SK-N-MC (cell line): ENCODE results near the gene TMUB1.

Experiments
- DNase-seq: peaks from one replicate; pipeline ENCODE4 v3.0.0-alpha.2; 2011; ENCODE audit warnings: low read depth, low spot score
- H3K27ac ChIP-seq: fragments of 200-600 bp; sonication (generic); 2 replicates; pipeline ENCODE4 v1.5.1; 2016; ENCODE audit warnings: mixed run types
- H3K36me3 ChIP-seq: fragments of 200-600 bp; sonication (generic); 2 replicates; pipeline ENCODE4 v1.6.1; 2017; ENCODE audit warnings: antibody characterized with exemption, low read length, mixed read lengths; ENCODE audit not compliant: insufficient read depth
- H3K4me3 ChIP-seq: fragments of 200-600 bp; sonication (generic); 2 replicates; pipeline ENCODE4 v1.5.1; 2016
- H3K9ac ChIP-seq: fragments of 200-600 bp; sonication (generic); 2 replicates; pipeline ENCODE4 v1.8.0; 2017; ENCODE audit warnings: mixed run types, mixed read lengths; ENCODE audit not compliant: insufficient read length
- H3K9me3 ChIP-seq: fragments of 200-600 bp; sonication (generic); 2 replicates; pipeline ENCODE4 v1.6.1; 2017; ENCODE audit warnings: low read depth, mild to moderate bottlenecking, antibody characterized with exemption, low read length, moderate library complexity, mixed read lengths
- EZH2 ChIP-seq: fragments of 200-600 bp; sonication (generic); IDR thresholded peaks from one replicate; pipeline ENCODE4 v1.6.1; 2017; ENCODE audit warnings: antibody characterized with exemption
- FOXP2 ChIP-seq: optimal IDR thresholded peaks from 2 replicates; pipeline ENCODE3; 2011; ENCODE audit warnings: mild to moderate bottlenecking, moderate library complexity; ENCODE audit not compliant: insufficient read depth; ENCODE audit errors: extremely low read length, control extremely low read depth
- POLR2AphosphoS5 ChIP-seq: IDR thresholded peaks from 2 replicates; pipeline ENCODE4 v1.6.1; 2012; ENCODE audit warnings: mild to moderate bottlenecking, low read depth, low read length, borderline replicate concordance

The TMUB1 gene

DNA sequence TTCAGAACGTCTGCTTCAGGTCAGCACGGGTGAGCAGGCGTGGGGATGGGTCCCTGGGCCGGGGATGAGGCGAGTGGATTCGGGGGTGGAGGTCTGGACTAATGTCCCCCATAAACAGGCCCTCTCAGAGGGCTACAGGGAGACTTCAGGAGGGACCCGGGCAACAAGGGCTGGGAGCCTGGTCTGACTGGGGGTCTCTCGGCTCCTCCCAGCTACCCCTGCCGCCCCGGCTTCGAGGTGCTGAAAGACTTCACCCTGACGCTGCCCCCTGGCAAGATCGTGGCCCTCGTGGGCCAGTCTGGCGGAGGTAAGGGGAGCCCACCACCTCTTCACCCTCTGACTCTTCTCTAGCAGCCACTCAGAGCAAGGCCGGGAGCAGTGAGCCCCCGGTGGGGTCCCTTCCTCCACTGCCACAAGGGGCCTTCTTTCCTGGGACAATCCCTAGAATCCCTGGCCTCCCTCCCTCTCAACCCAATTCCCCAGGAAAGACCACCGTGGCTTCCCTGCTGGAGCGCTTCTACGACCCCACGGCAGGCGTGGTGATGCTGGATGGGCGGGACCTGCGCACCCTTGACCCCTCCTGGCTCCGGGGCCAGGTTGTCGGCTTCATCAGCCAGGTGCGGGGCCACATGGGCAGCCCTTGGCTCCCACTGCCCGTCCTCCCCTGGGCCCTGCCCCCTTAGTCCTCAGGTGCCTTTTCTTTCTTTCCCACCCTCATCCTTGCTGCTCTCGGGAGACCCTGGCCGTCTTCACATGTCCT, 42.5 kb downstream of the TMUB1 start:
- H3K9ac ChIP-seq = no peak overlapping the region
- no peaks in the 10 kb centered on the region for H3K9me3 ChIP-seq
- H3K36me3 ChIP-seq = no peaks in the 10 kb centered on the region; the same call in 1 of the 2 replicates
- H3K4me3 ChIP-seq = no peak overlapping the region
- DNase-seq = no peak
- TF ChIP-seq EZH2 (no peak), POLR2AphosphoS5 (no peak), FOXP2 (no peak)
- H3K27ac ChIP-seq = no peak overlapping the region

DNA sequence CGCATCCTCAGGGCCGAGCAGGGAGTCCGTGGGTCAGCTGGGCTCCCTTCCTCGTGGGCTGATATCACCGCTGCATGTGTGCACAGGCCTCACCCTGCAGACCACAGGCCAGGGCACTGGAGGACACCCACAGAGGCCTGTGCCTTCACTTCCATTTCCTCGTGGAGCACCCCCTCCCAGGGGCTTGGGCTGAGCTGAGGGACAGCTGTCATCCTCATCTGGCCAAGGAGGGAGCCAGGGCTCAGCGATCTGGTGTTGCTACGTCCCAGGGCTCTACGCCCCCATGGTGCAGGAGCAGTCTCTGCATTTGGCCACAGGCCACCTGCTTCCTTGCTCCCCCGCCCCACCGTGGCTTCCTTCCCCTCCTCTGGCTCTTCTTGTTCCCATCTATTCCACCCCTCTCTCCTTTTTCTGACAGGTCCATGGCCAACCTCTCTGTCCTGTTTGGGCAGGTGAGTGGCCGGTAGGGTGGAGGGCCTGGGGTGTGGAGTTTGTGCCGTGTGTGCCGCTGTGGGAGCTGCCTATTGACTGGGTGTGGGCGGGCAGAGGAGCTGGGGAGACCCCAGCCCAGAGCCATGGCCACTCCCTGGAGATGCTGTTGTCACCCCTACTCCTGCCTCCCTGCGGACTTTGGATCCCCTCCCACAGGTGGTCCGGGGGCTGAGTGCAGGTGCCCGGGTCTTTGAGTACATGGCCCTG, 43.3 kb downstream of the TMUB1 start:
- H3K27ac ChIP-seq = no peak overlapping the region
- peaks cover 3% of the 10 kb centered on the region; the same call in 1 of the 2 replicates for H3K36me3 ChIP-seq
- H3K9me3 ChIP-seq = no peaks in the 10 kb centered on the region
- no peak overlapping the region for H3K4me3 ChIP-seq
- TF ChIP-seq POLR2AphosphoS5 (no peak), EZH2 (no peak), FOXP2 (no peak)
- no peak for DNase-seq
- H3K9ac ChIP-seq = no peak overlapping the region

DNA sequence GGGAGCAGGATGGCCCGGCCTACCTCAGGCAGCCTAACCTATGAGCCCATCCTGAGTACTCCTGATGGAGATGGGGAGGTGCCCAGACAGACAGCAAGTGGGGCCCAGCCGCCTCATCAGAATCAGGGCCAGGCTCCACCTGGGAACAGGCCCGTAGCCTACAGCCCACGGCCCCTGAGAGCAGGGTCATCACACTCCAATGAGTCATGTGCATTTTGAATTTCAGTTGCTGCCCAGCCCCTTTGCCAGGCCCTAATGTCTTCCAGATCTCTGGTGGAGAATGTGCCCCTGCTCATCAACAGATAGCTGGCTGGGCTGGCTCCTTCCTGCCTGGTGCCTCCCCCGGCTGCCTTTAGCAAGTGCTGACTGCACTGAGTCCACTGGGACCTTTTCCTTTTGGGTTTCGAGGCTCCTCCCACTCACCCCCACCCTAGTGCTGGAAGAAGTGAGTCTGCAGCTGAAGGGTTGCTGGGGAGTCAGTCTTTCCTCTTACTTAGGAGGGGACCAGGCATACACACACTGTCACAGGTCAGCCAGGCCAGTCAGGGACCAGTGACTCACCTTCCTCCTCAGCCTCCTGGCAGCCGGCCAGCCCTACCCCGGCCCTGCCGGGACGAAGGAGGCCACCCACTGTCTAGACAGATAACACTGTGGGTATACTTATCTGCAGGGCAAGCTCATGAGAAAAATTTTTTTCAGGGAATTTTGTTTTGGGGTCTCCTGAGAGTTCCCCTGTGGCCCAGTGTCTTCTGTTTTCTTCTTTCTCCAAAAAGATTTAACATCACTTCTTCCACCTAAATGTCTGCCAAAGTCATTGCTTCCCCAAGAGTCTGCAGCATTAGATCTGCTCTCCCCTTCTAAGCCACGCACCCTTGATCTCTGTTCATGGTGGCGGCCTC, 44.1 kb downstream of the TMUB1 start:
- Histone ChIP-seq H3K27ac (0 out of 2 replicates have a peak overlapping the region, but pooled peaks have one; percentile 31), H3K9ac (peak overlapping the region; percentile 3)

DNA sequence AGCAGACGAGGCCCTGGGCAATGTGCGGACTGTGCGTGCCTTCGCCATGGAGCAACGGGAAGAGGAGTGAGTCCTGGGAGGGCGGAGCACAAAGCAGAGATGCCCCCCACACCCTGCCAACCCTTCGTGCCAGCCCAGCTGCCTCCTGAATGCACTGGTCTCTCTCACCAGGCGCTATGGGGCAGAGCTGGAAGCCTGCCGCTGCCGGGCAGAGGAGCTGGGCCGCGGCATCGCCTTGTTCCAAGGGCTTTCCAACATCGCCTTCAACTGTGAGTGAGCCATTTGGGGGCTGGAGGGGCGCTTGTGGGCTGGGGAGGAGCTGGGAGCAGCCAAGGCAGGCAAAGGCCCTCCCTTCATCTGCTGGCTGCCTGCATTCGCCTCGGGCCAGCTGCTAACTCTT, 47.4 kb downstream of the TMUB1 start:
- no peak for DNase-seq
- Histone ChIP-seq H3K9me3 (no peaks in the 10 kb centered on the region), H3K36me3 (peaks cover 11% of the 10 kb centered on the region; the same call in 1 of the 2 replicates), H3K9ac (no peak overlapping the region), H3K27ac (no peak overlapping the region), H3K4me3 (no peak overlapping the region)
- TF ChIP-seq EZH2 (no peak), POLR2AphosphoS5 (no peak), FOXP2 (no peak)

More for the DNA sequence above, 44.1 kb downstream of the TMUB1 start:
- peaks cover 11% of the 10 kb centered on the region; the same call in 1 of the 2 replicates for H3K36me3 ChIP-seq
- no peak for DNase-seq
- H3K9me3 ChIP-seq = no peaks in the 10 kb centered on the region
- TF ChIP-seq POLR2AphosphoS5 (no peak; the same call in 1 of the 2 replicates), EZH2 (no peak), FOXP2 (no peak)
- no peak overlapping the region for H3K4me3 ChIP-seq

DNA sequence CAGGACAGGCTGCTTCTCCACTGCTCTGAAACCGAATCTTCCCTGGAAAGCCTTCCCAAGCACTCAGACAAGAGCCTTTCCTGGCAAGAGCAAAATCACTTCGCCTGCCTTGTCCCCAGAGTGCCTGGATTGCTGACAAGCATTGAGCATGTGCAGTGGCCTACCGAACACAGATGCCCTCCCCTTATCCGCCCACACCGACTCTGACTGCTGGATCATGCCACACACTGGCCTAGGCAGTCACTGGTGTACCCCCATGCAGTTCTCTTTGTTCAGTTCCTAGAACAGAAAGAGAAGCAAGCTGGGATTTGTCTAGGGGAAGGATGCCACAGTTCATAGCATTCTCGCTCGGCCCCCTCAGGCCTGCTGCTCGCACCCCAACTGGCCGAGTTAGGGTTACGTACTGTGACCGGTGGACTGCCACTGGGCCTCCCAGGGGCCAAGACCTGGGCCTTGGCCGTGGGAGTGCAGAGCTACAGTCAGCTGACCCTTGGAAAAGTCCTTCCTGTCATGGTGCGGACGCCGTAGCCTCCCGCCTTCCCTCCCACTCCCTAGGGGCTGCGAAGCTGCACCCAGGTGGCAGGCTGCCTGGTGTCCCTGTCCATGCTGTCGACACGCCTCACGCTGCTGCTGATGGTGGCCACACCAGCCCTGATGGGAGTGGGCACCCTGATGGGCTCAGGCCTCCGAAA, 48.1 kb downstream of the TMUB1 start:
- no peak for DNase-seq
- no peaks in the 10 kb centered on the region for H3K9me3 ChIP-seq
- TF ChIP-seq POLR2AphosphoS5 (no peak), FOXP2 (no peak), EZH2 (no peak)
- H3K9ac ChIP-seq = no peak overlapping the region
- H3K36me3 ChIP-seq = peaks cover 11% of the 10 kb centered on the region; the same call in 1 of the 2 replicates
- H3K4me3 ChIP-seq = no peak overlapping the region
- no peak overlapping the region for H3K27ac ChIP-seq

DNA sequence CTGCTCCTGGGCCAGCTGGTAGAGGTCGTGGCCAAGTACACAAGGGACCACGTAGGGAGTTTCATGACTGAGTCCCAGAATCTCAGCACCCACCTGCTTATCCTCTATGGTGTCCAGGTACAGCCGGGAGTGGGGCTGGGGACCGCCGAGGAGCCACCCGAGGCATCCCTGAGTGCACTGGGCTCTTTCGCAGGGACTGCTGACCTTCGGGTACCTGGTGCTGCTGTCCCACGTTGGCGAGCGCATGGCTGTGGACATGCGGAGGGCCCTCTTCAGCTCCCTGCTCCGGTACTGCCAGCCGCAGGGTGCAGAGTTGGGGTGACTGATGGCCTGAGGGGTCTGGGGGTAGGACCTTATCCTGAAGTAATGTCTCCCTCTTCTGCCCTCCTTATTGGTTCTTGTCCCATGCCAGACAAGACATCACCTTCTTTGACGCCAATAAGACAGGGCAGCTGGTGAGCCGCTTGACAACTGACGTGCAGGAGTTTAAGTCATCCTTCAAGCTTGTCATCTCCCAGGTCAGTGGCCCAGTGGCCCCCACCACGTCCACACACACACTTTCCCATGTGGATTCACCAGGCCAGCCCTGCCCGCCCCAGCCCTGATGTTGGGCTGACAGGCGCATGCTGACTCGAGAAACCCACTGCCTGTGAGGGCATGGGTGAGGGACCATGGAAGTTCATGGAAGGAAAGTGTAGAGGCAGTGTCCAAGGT, 48.8 kb downstream of the TMUB1 start:
- peaks cover 11% of the 10 kb centered on the region; the same call in 1 of the 2 replicates for H3K36me3 ChIP-seq
- no peak for TF ChIP-seq POLR2AphosphoS5
- TF ChIP-seq EZH2 = no peak
- TF ChIP-seq FOXP2 = no peak
- H3K27ac ChIP-seq = no peak overlapping the region
- no peak overlapping the region for H3K9ac ChIP-seq
- H3K4me3 ChIP-seq = no peak overlapping the region
- H3K9me3 ChIP-seq = no peaks in the 10 kb centered on the region
- DNase-seq = no peak

DNA sequence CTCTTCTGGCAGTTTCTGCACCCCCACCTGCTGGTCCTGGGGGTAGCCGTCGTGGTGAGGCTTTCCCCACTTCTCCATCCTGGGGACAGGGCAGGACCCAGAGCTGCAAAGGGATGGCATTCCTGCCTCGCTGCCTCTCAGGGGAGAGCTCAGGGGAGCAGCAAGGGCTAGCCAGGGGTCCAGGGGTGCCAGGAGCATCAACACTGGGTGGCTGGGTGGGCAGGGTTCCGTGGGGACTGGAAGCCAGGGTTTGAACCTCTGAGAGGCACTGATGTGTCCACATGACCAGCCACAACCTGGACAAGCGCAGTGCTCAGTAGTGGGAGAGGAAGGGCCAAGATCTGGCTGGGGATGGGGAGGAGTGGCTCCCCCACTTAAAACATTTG, 49.4 kb downstream of the TMUB1 start:
- H3K27ac ChIP-seq = no peak overlapping the region
- no peak overlapping the region for H3K4me3 ChIP-seq
- no peaks in the 10 kb centered on the region for H3K9me3 ChIP-seq
- no peak overlapping the region for H3K9ac ChIP-seq
- peaks cover 11% of the 10 kb centered on the region; the same call in 1 of the 2 replicates for H3K36me3 ChIP-seq
- TF ChIP-seq FOXP2 (no peak), EZH2 (no peak), POLR2AphosphoS5 (no peak)
- DNase-seq = no peak
